Measurements from ENCODE around the gene ECEL1.
A peak's percentile ranks its signal among the peaks of the same experiment; 100 is the strongest.
"Not testable (repeated sequence)": the region's sequence is repeated elsewhere in the genome, so short reads cannot be mapped to it uniquely, and the experiment has no call there.

ECEL1 gene

GRCh38 chr2:232487385-232488096 lies at the start of gene ECEL1:
Gene ECEL1 (minus strand): TSS chr2:232487834. CDS start chr2:232486653, 1,181 bp downstream.
- DNase-seq (ENCODE audit: low read depth in 3 of 3) = no peak

GRCh38 chr2:232537079-232537478 lies 49.4 kb upstream of the ECEL1 start:
- no peak for DNase-seq (ENCODE audit: low read depth in 3 of 3)

- no peak for DNase-seq (ENCODE audit: low read depth in 3 of 3)
Observed at GRCh38 chr2:232535761-232536530, 48.3 kb upstream of the ECEL1 start.

GRCh38 chr2:232534940-232535651 lies 47.5 kb upstream of the ECEL1 start:
- DNase-seq (ENCODE audit: low read depth in 3 of 3) = no peak

GRCh38 chr2:232533944-232534710 lies 46.5 kb upstream of the ECEL1 start:
- no peak for DNase-seq (ENCODE audit: low read depth in 3 of 3)

- DNase-seq (ENCODE audit: low read depth in 3 of 3) = not testable (repeated sequence)
Observed at GRCh38 chr2:232532821-232533220, 45.2 kb upstream of the ECEL1 start.

- DNase-seq (ENCODE audit: low read depth in 3 of 3) = no peak
Observed at GRCh38 chr2:232532419-232532818, 44.8 kb upstream of the ECEL1 start.

- no peak for DNase-seq (ENCODE audit: low read depth in 3 of 3)
Observed at GRCh38 chr2:232530626-232531260, 43.1 kb upstream of the ECEL1 start.

GRCh38 chr2:232529806-232530547 lies 42.3 kb upstream of the ECEL1 start:
- no peak for DNase-seq (ENCODE audit: low read depth in 3 of 3)

- no peak for DNase-seq (ENCODE audit: low read depth in 3 of 3)
Observed at GRCh38 chr2:232528746-232529460, 41.3 kb upstream of the ECEL1 start.

- no peak for DNase-seq (ENCODE audit: low read depth in 3 of 3)
Observed at GRCh38 chr2:232527905-232528470, 40.4 kb upstream of the ECEL1 start.

- DNase-seq (ENCODE audit: low read depth in 3 of 3) = no peak
Observed at GRCh38 chr2:232526372-232526941, 38.8 kb upstream of the ECEL1 start.

- DNase-seq (ENCODE audit: low read depth in 3 of 3) = no peak
Observed at GRCh38 chr2:232525791-232526371, 38.2 kb upstream of the ECEL1 start, which contains the start of gene CHRND. Gene CHRND (plus strand): TSS chr2:232526160. CDS start chr2:232526216, 56 bp downstream.

- no peak for DNase-seq (ENCODE audit: low read depth in 3 of 3)
Observed at GRCh38 chr2:232525199-232525598, 37.6 kb upstream of the ECEL1 start.

GRCh38 chr2:232524771-232525170 lies 37.1 kb upstream of the ECEL1 start:
- no peak for DNase-seq (ENCODE audit: low read depth in 3 of 3)

GRCh38 chr2:232523682-232524597 lies 36.3 kb upstream of the ECEL1 start:
- DNase-seq (ENCODE audit: low read depth in 3 of 3) = peak in 1 of 3 donors; percentile 23

GRCh38 chr2:232523402-232523681 lies 35.7 kb upstream of the ECEL1 start:
- no peak for DNase-seq (ENCODE audit: low read depth in 3 of 3)

Data from stimulated activated CD4-positive, alpha-beta T cell treated with anti-CD3 and anti-CD28 coated beads, TNF-alpha, amount 100 ng/mL, for 48 hours (primary cell).